Right lobe of liver (tissue), 6 donors: ENCODE measurements around the gene EXOSC5. TPM values are rescaled to one million over a fixed set of nuclear protein-coding genes. Genes with fewer than 3 reads are reported as not detected.

Source experiments
- ATAC-seq, 4 donors: fragments of 200-7000 bp; cut with Tn5 transposase; one replicate each; pipeline ENCODE4 v1.9.1; 2020; ENCODE audit warnings: mild to moderate bottlenecking in 4 of 4, moderate library complexity in 4 of 4
- DNase-seq, 3 donors: peaks; one replicate each; pipeline ENCODE4 v3.0.0-alpha.2; 2020
- H3K27ac ChIP-seq, 3 donors: fragments of 200-600 bp; one replicate each; pipeline ENCODE4 v1.8.0; 2022
- H3K27me3 ChIP-seq, 2 donors: fragments of 200-600 bp; one replicate each; pipeline ENCODE4 v1.8.0; 2022
- H3K36me3 ChIP-seq, 4 donors: fragments of 200-600 bp; sonication (generic) in 1 of 4; one replicate each; pipeline versions ENCODE4 v1.5.1 to v1.8.0; 2017 to 2022; ENCODE audit warnings: control low read depth in 1 of 4
- H3K4me1 ChIP-seq, 4 donors: fragments of 200-600 bp; sonication (generic) in 1 of 4; one replicate each; pipeline versions ENCODE4 v1.5.1 to v1.8.0; 2017 to 2022; ENCODE audit warnings: control low read depth in 1 of 4
- H3K4me3 ChIP-seq, 3 donors: fragments of 200-600 bp; one replicate each; pipeline ENCODE4 v1.8.0; 2022
- H3K9me3 ChIP-seq, 4 donors: fragments of 200-600 bp; sonication (generic) in 1 of 4; one replicate each; pipeline versions ENCODE4 v1.5.1 to v1.8.0; 2017 to 2022; ENCODE audit warnings: control low read depth in 1 of 4
- CTCF ChIP-seq, 4 donors: fragments of 200-600 bp in 3 of 4; fragments of 450-650 bp in 1 of 4; IDR thresholded peaks; one replicate each; pipeline versions ENCODE4 v1.5.1 to v1.8.0; 2016 to 2022; ENCODE audit warnings: antibody characterized with exemption in 4 of 4, mild to moderate bottlenecking in 2 of 4
- POLR2A ChIP-seq: fragments of 450-650 bp; IDR thresholded peaks from one replicate; pipeline ENCODE4 v1.6.1; 2017; ENCODE audit warnings: antibody characterized with exemption, mild to moderate bottlenecking
- WGBS: methylation state at CpG from one replicate; pipeline ENCODE4 v1.1.6; 2018; ENCODE audit warnings: low coverage, low lambda C conversion rate; ENCODE audit not compliant: insufficient coverage; ENCODE audit errors: missing lambda C conversion rate; 5-methylcytosine and 5-hydroxymethylcytosine counted together
- intact Hi-C, 2 donors: fragments of 100-400 bp; cut with DNase I; formaldehyde crosslinking; loops; one replicate each; pipeline versions ENCODE4 v1.11.2 to v1.14.1; 2022
- total RNA-seq, 6 experiments: library from RNA; depleted of rRNA in 2 of 6; stranded (reverse); fragments of >200 nt in 2 of 6; fragmentation: NEBNext Ultra II Directional in 3 of 6; extraction: Animal tissue kit (Norgen Biotek cat#: 25700) in 3 of 6; gene quantifications; one replicate each; pipeline versions ENCODE4 v1.1.0 to v1.2.4, GENCODE V29; 2016 to 2023
- donor health status: DM: no; HTN: yes; CAD: no.
- donor health status: DM: no; HTN: no; CAD: no.
- donor health status: DM: no; HTN: no; CAD: no.
- donor health status: DM: no; HTN: yes; CAD: no.
- donor health status: DM: no; HTN: yes; CAD: no.

The EXOSC5 gene
- total RNA-seq, 6 experiments from 2014 or later = 6.1 to 26.6 (median 14.1) TPM

GRCh38 chr19:41398050-41398418 lies 875 bp upstream of the EXOSC5 start:
- 0% methylated on average over 5 of the region's 5 CpGs for WGBS
- no peak for ATAC-seq
- TF ChIP-seq POLR2A (no peak), CTCF (IDR thresholded peaks at IDR 0.05) (no peak)
- peaks cover 0 to 23% (median 4%) of the 10 kb centered on the region in 4 donors for H3K4me1 ChIP-seq
- no peaks in the 10 kb centered on the region for H3K9me3 ChIP-seq
- peak overlapping the region; percentile 95 to 96 (median 95) for H3K4me3 ChIP-seq
- DNase-seq = no peak
- H3K27ac ChIP-seq = peak overlapping the region; percentile 94 to 97 (median 97)
- H3K27me3 ChIP-seq = no peaks in the 10 kb centered on the region
- intact Hi-C loops = no loop called here
- H3K36me3 ChIP-seq = no peaks in the 10 kb centered on the region

- WGBS = 66% methylated on average over 5 of the region's 6 CpGs
- intact Hi-C loops = no loop called here
Measured at GRCh38 chr19:41395355-41395754, 1.8 kb downstream of the EXOSC5 start.

GRCh38 chr19:41392775-41393174 lies 4.4 kb downstream of the EXOSC5 start:
- Histone ChIP-seq H3K27me3 (no peaks in the 10 kb centered on the region), H3K9me3 (no peaks in the 10 kb centered on the region), H3K36me3 (peaks cover 0 to 25% (median 4%) of the 10 kb centered on the region in 4 donors), H3K4me1 (peaks cover 0 to 12% (median 0%) of the 10 kb centered on the region in 4 donors), H3K27ac (no peak overlapping the region), H3K4me3 (no peak overlapping the region)
- TF ChIP-seq CTCF (IDR thresholded peaks at IDR 0.05) (no peak), POLR2A (no peak)
- 75% methylated on average over 4 of the region's 12 CpGs for WGBS
- intact Hi-C loops = no loop called here
- no peak for DNase-seq
- ATAC-seq = no peak

More at GRCh38 chr19:41395355-41395754, 1.8 kb downstream of the EXOSC5 start:
- Histone ChIP-seq H3K36me3 (peaks cover 0 to 15% (median under 1%) of the 10 kb centered on the region in 4 donors), H3K4me3 (no peak overlapping the region), H3K27ac (no peak overlapping the region), H3K9me3 (no peaks in the 10 kb centered on the region), H3K27me3 (no peaks in the 10 kb centered on the region), H3K4me1 (peaks cover 0 to 21% (median 4%) of the 10 kb centered on the region in 4 donors)
- ATAC-seq = no peak
- TF ChIP-seq POLR2A (no peak), CTCF (IDR thresholded peaks at IDR 0.05) (no peak)
- no peak for DNase-seq

GRCh38 chr19:41391618-41392017 lies 5.5 kb downstream of the EXOSC5 start:
- no peak overlapping the region for H3K27ac ChIP-seq
- peaks cover 0 to 25% (median 4%) of the 10 kb centered on the region in 4 donors for H3K36me3 ChIP-seq
- intact Hi-C loops = no loop called here
- DNase-seq (no peak), ATAC-seq (no peak)
- no peaks in the 10 kb centered on the region for H3K27me3 ChIP-seq
- WGBS = 65% methylated on average over 4 of the region's 11 CpGs
- H3K9me3 ChIP-seq = no peaks in the 10 kb centered on the region
- no peak overlapping the region for H3K4me3 ChIP-seq
- TF ChIP-seq POLR2A = no peak
- TF ChIP-seq CTCF (IDR thresholded peaks at IDR 0.05) = no peak
- H3K4me1 ChIP-seq = peaks cover 0 to 12% (median 0%) of the 10 kb centered on the region in 4 donors

- H3K9me3 ChIP-seq = no peaks in the 10 kb centered on the region
- ATAC-seq = peak in 1 of 4 donors; percentile 8
Measured at GRCh38 chr19:41386442-41386841, 10.7 kb downstream of the EXOSC5 start.

More at GRCh38 chr19:41386442-41386841, 10.7 kb downstream of the EXOSC5 start:
- no peaks in the 10 kb centered on the region for H3K27me3 ChIP-seq
- no peak overlapping the region for H3K27ac ChIP-seq
- no peak for DNase-seq
- no peaks in the 10 kb centered on the region for H3K4me1 ChIP-seq
- TF ChIP-seq POLR2A (no peak), CTCF (IDR thresholded peaks at IDR 0.05) (no peak)
- H3K4me3 ChIP-seq = no peak overlapping the region
- WGBS = no CpG with 5 or more reads among the region's 13 CpGs
- intact Hi-C loops = no loop called here
- peaks cover 0 to 21% (median 4%) of the 10 kb centered on the region in 4 donors for H3K36me3 ChIP-seq
